ENCODE data around the gene CEACAM16. TPM values are rescaled to one million over a fixed set of nuclear protein-coding genes. Genes with fewer than 3 reads are reported as not detected.

The CEACAM16 gene
- total and polyA plus RNA-seq, 9 of the 15 experiments (the other 6 are each of a cell fraction or from before 2014, with no cell fraction given), result not detected

DNA sequence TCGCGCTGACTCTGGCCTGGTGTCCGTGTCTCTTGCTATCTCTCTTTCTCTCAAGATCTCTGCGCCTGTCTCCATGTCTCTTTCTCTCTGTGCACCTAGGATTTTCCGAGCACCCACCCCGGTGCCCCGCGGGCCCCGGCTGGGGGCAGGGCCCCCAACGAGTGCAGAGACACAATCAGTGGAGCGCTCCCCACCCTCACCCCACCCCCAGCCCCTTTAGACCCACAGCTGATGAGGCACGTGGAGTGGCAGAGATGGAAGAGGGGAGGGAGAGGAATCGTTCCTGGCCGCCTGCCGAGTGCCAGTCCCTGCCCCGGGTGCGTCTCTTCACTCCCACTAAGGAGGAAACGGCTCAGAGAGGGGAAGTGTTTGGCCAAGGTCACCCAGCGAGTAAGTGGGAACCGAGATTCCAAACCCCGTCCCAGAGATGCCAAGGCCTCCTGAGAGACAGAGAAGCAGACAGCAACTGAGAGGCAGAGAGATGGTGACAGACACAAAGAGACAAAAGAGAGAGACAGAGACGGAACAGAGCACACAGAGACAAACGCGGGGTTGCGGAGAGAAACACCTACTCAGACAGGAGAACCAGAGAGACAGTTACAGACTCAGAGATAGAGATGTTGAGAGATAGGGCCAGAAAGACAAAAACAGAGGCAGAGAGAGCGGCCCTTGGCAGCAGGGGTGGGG lies 48.9 kb downstream of the CEACAM16 start (continued):
- TF ChIP-seq SRSF9 (IDR thresholded peaks at IDR 0.05; ENCODE audit: borderline replicate concordance, low read depth, low read length) (no peak), ZC3H4 (CRISPR knock-in tag; IDR thresholded peaks at IDR 0.05; ENCODE audit: borderline replicate concordance) (no peak), ZNF639 (CRISPR knock-in tag; conservative IDR thresholded peaks at IDR 0.05 in 1 of 2, IDR thresholded peaks at IDR 0.05 in 1 of 2) (peak in 1 of 2 experiments; percentile 52; a peak in 2 of 4 replicates), REST (IDR thresholded peaks at IDR 0.05; ENCODE audit: borderline replicate concordance) (no peak), REST (CRISPR knock-in tag; IDR thresholded peaks at IDR 0.05; ENCODE audit: low read depth) (no peak), PHF8 (IDR thresholded peaks at IDR 0.05; ENCODE audit: borderline replicate concordance, low read length) (peak; percentile 37; the same call in 1 of the 2 replicates), ZNF445 (CRISPR knock-in tag; IDR thresholded peaks at IDR 0.05; ENCODE audit: low read depth) (no peak), ZNF384 (IDR thresholded peaks at IDR 0.05; ENCODE audit: low read depth, low read length) (no peak), ZNF3 (CRISPR knock-in tag; IDR thresholded peaks at IDR 0.05) (no peak), MXI1 (IDR thresholded peaks at IDR 0.05; ENCODE audit: low read depth, low read length) (no peak), ATF3 (IDR thresholded peaks at IDR 0.05) (no peak), ATF3 (CRISPR knock-in tag; conservative IDR thresholded peaks at IDR 0.05) (no peak), ELK3 (CRISPR knock-in tag; IDR thresholded peaks at IDR 0.05) (no peak), JUNB (CRISPR knock-in tag; conservative IDR thresholded peaks at IDR 0.05) (no peak), KAT7 (CRISPR knock-in tag; IDR thresholded peaks at IDR 0.05; ENCODE audit: borderline replicate concordance) (no peak)
